HepG2 (cell line): Measurements from ENCODE around the gene TEKT1. TPM values are rescaled to one million over a fixed set of nuclear protein-coding genes. Genes with fewer than 3 reads are reported as not detected.

Experiments used
- ATAC-seq: fragments of 200-7000 bp; cut with Tn5 transposase; 3 replicates; pipeline ENCODE4 v1.9.1; 2020; ENCODE audit warnings: mild to moderate bottlenecking, moderate library complexity
- BruUV-seq: library from RNA; stranded (reverse); fragments of 400-500 nt; replicated peaks from 2 replicates; lab custom pipeline; 2021; lab: Mats Ljungman, UMichigan
- CTCF ChIA-PET: fragments of 300-600 bp; formaldehyde crosslinking; extraction: SDS; loops from one replicate; lab custom pipeline; 2021; ENCODE audit warnings: low total read pairs, inconsistent platforms, low intra/inter-chr PET ratio; lab: Yijun Ruan, JAX
- POLR2A ChIA-PET: fragments of 350-600 bp; sonication (Branson Sonifier 250); formaldehyde crosslinking; loops from one replicate; lab custom pipeline; 2020; ENCODE audit warnings: antibody characterized with exemption, inconsistent platforms; lab: Yijun Ruan, JAX
- DNase-seq: peaks from one replicate; pipeline ENCODE4 v3.0.0-alpha.2; 2015; ENCODE audit warnings: low spot score
- FAIRE-seq: peaks from 3 replicates; lab custom pipeline; 2011; peaks lifted over from hg19 to GRCh38; lab: Jason Lieb, UNC
- H2AFZ ChIP-seq: one replicate; pipeline ENCODE4 v1.6.1; 2011; ENCODE audit warnings: low read length, inconsistent platforms
- H3K27ac ChIP-seq: fragments of 300-600 bp; 3 replicates; pipeline ENCODE4 v1.8.0; 2011; ENCODE audit warnings: mixed run types, mild to moderate bottlenecking, mixed read lengths, low read length, inconsistent platforms; ENCODE audit not compliant: insufficient read depth; ENCODE audit errors: extremely low read length
- H3K27me3 ChIP-seq, 2 experiments: fragments of 200-600 bp in 1 of 2; 2 replicates in 1 of 2; 3 replicates in 1 of 2; pipeline versions ENCODE4 v1.6.0 to v1.8.0; 2011; ENCODE audit warnings: low read length in 2 of 2, mild to moderate bottlenecking in 2 of 2, moderate library complexity in 2 of 2, inconsistent platforms in 1 of 2; ENCODE audit not compliant: insufficient read depth in 2 of 2, control insufficient read depth in 1 of 2
- H3K36me3 ChIP-seq, 2 experiments: fragments of 200-600 bp in 1 of 2; replicated peaks in 1 of 2; 2 replicates in 1 of 2; 3 replicates in 1 of 2; pipeline versions ENCODE4 v1.5.1 to v1.8.0; 2011; ENCODE audit warnings: low read length in 2 of 2, inconsistent platforms in 1 of 2; ENCODE audit not compliant: insufficient read depth in 2 of 2, control insufficient read depth in 1 of 2
- H3K4me1 ChIP-seq: 2 replicates; pipeline ENCODE4 v1.5.1; 2012; ENCODE audit warnings: low read length, inconsistent platforms; ENCODE audit not compliant: insufficient read depth
- H3K4me2 ChIP-seq: 2 replicates; pipeline ENCODE4 v1.6.0; 2011; ENCODE audit warnings: low read depth, low read length, inconsistent platforms
- H3K4me3 ChIP-seq, 3 experiments: fragments of 200-600 bp in 1 of 3; sonication (generic), shearing (Covaris generic) in 1 of 3; replicated peaks in 1 of 3; 2 replicates each; pipeline ENCODE4 v1.5.1; 2011 to 2016; ENCODE audit warnings: low read length in 3 of 3, inconsistent platforms in 2 of 3, low read depth in 2 of 3, mild to moderate bottlenecking in 2 of 3, control low read depth in 1 of 3, mixed read lengths in 1 of 3; ENCODE audit not compliant: insufficient read depth in 1 of 3
- H3K79me2 ChIP-seq: one replicate; pipeline ENCODE4 v1.6.1; 2011; ENCODE audit warnings: low read length, inconsistent platforms; ENCODE audit not compliant: insufficient read depth
- H3K9ac ChIP-seq: 2 replicates; pipeline ENCODE4 v1.6.0; 2011; ENCODE audit warnings: mild to moderate bottlenecking, low read depth, low read length, inconsistent platforms; ENCODE audit not compliant: insufficient read depth
- H3K9me3 ChIP-seq: 2 replicates; pipeline ENCODE4 v1.5.1; 2012; ENCODE audit warnings: mild to moderate bottlenecking, low read length
- H4K20me1 ChIP-seq: 2 replicates; pipeline ENCODE4 v1.6.0; 2011; ENCODE audit warnings: inconsistent platforms, mild to moderate bottlenecking, low read length, moderate library complexity; ENCODE audit not compliant: insufficient read depth
- ADNP ChIP-seq: sonication (generic); formaldehyde crosslinking; IDR thresholded peaks from 2 replicates; pipeline ENCODE4 v1.4.0; 2020; ENCODE audit warnings: missing genetic modification reagents
- JUNB ChIP-seq: sonication (generic); formaldehyde crosslinking; IDR thresholded peaks from 2 replicates; pipeline ENCODE4 v1.8.0; 2022; ENCODE audit warnings: missing genetic modification reagents, mild to moderate bottlenecking, borderline replicate concordance
- PTBP1 ChIP-seq: fragments of 200-400 bp; formaldehyde crosslinking; IDR thresholded peaks from 2 replicates; pipeline ENCODE4 v1.6.1; 2018; ENCODE audit warnings: low read length, low read depth; ENCODE audit not compliant: poor library complexity, severe bottlenecking
- RBAK ChIP-seq: sonication (generic); formaldehyde crosslinking; IDR thresholded peaks from 2 replicates; pipeline ENCODE4 v1.5.1; 2020; ENCODE audit warnings: mild to moderate bottlenecking, missing genetic modification reagents
- ZNF687 ChIP-seq: sonication (generic); formaldehyde crosslinking; IDR thresholded peaks from 2 replicates; pipeline ENCODE4 v1.5.1; 2020; ENCODE audit warnings: mild to moderate bottlenecking, missing genetic modification reagents, moderate library complexity
- ZNF782 ChIP-seq: sonication (generic); formaldehyde crosslinking; IDR thresholded peaks from 2 replicates; pipeline ENCODE4 v1.4.0; 2020; ENCODE audit warnings: missing genetic modification reagents, mild to moderate bottlenecking, borderline replicate concordance
- WGBS: methylation state at CpG from one replicate; pipeline ENCODE4 v1.1.6; 2017; ENCODE audit warnings: low lambda C conversion rate; 5-methylcytosine and 5-hydroxymethylcytosine counted together
- in situ Hi-C: cut with HindIII; loops from 2 replicates; pipeline ENCODE4 v1.10.0; 2017; ENCODE audit warnings: low pct_unique_long_range_greater_than_20kb; ENCODE audit not compliant: extremely low pct_ligation_motif_present
- intact Hi-C: fragments of 100-400 bp; cut with micrococcal nuclease; formaldehyde crosslinking; loops from one replicate; pipeline ENCODE4 v1.10.0; 2022; ENCODE audit not compliant: unreplicated experiment
- polyA plus RNA-seq, 8 experiments: library from polyadenylated mRNA; depleted of rRNA in 3 of 8; stranded (reverse) in 7 of 8; unstranded in 1 of 8; fragments of >200 nt; fragmentation: Illumina TruSeq in 4 of 8; extraction: Trizol in 4 of 8; gene quantifications; 2 replicates each; pipeline versions ENCODE4 v1.2.1 to v1.2.3, GENCODE V29; 2011 to 2016; ENCODE audit warnings: low read depth in 4 of 8, missing spikeins in 1 of 8, mixed read lengths in 1 of 8; ENCODE audit not compliant: insufficient read depth in 1 of 8
- total RNA-seq, 5 experiments: library from RNA; depleted of rRNA; stranded (reverse); fragments of >200 nt; fragmentation: Illumina TruSeq; extraction: Trizol; gene quantifications; 2 replicates each; pipeline ENCODE4 v1.2.3, GENCODE V29; 2016; ENCODE audit warnings: low read depth in 1 of 5
- TF ChIP-seq, protein P1 (sequence below): IDR thresholded peaks from 2 replicates; pipeline ENCODE4 v1.6.1; 2012; ENCODE audit warnings: low read depth, low read length, improper control_type of control experiment
- TF ChIP-seq, protein P2 (sequence below): sonication (generic); formaldehyde crosslinking; IDR thresholded peaks from 2 replicates; pipeline ENCODE4 v1.4.0; 2020; ENCODE audit warnings: mild to moderate bottlenecking, missing genetic modification reagents
- TF ChIP-seq, protein P3 (sequence below): fragments of 450-650 bp; IDR thresholded peaks from 2 replicates; pipeline ENCODE4 v1.6.1; 2017
- TF ChIP-seq, protein P4 (sequence below): IDR thresholded peaks from 2 replicates; pipeline ENCODE4 v1.4.0; 2020; ENCODE audit warnings: mild to moderate bottlenecking, missing genetic modification reagents

TEKT1 gene
- total and polyA plus RNA-seq, 2 of the 13 experiments (the other 11 are each of a cell fraction or from before 2014, with no cell fraction given): not detected

GRCh38 chr17:6755731-6756184 is 75.8 kb downstream of the TEKT1 start, which contains the start of gene XAF1:
Gene XAF1, plus strand, starts transcription at chr17:6756046. Its CDS starts 33 bp downstream, at chr17:6756079.
- Histone ChIP-seq H3K27me3 (no peaks in the 10 kb centered on the region), H3K4me3 (peak within 1 kb of the TSS; percentile 38 to 60 (median 59); a peak in 5 of 6 replicates), H2AFZ (peak within 1 kb of the TSS; percentile 65), H3K79me2 (no peaks in the 10 kb centered on the region), H3K9ac (peak within 1 kb of the TSS; percentile 61), H4K20me1 (no peaks in the 10 kb centered on the region), H3K4me2 (peak within 1 kb of the TSS; percentile 76), H3K36me3 (no peaks in the 10 kb centered on the region), H3K9me3 (no peaks in the 10 kb centered on the region), H3K4me1 (peaks cover 48% of the 10 kb centered on the region), H3K27ac (no peak within 1 kb of the TSS)
- FAIRE-seq (no peak), ATAC-seq (peak; percentile 51), DNase-seq (no peak)
- 28% methylated on average over 12 of the region's 14 CpGs for WGBS
- ChIA-PET POLR2A (interaction anchor here (0.8 to 1.6 kb wide), 6 partner anchors 9 to 280 kb away, joined by 3 to 6 read pairs (median 3); partner anchors contain the start of genes SLC13A5 and SLC16A13), CTCF (no interaction called here)
- no TSS peak for BruUV-seq
- in situ Hi-C loops: no loop called here
- intact Hi-C loops: no loop called here
- TF ChIP-seq, protein P1, sequence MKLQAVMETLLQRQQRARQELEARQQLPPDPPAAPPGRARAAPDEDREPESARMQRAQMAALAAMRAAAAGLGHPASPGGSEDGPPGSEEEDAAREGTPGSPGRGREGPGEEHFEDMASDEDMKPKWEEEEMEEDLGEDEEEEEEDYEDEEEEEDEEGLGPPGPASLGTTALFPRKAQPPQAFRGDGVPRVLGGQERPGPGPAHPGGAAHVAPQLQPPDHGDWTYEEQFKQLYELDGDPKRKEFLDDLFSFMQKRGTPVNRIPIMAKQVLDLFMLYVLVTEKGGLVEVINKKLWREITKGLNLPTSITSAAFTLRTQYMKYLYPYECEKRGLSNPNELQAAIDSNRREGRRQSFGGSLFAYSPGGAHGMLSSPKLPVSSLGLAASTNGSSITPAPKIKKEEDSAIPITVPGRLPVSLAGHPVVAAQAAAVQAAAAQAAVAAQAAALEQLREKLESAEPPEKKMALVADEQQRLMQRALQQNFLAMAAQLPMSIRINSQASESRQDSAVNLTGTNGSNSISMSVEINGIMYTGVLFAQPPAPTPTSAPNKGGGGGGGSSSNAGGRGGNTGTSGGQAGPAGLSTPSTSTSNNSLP: no peak
- TF ChIP-seq ADNP (CRISPR knock-in tag): no peak
- TF ChIP-seq RBAK (CRISPR knock-in tag): no peak
- no peak for TF ChIP-seq ZNF782 (CRISPR knock-in tag)
- TF ChIP-seq PTBP1: no peak
- TF ChIP-seq, protein P2, sequence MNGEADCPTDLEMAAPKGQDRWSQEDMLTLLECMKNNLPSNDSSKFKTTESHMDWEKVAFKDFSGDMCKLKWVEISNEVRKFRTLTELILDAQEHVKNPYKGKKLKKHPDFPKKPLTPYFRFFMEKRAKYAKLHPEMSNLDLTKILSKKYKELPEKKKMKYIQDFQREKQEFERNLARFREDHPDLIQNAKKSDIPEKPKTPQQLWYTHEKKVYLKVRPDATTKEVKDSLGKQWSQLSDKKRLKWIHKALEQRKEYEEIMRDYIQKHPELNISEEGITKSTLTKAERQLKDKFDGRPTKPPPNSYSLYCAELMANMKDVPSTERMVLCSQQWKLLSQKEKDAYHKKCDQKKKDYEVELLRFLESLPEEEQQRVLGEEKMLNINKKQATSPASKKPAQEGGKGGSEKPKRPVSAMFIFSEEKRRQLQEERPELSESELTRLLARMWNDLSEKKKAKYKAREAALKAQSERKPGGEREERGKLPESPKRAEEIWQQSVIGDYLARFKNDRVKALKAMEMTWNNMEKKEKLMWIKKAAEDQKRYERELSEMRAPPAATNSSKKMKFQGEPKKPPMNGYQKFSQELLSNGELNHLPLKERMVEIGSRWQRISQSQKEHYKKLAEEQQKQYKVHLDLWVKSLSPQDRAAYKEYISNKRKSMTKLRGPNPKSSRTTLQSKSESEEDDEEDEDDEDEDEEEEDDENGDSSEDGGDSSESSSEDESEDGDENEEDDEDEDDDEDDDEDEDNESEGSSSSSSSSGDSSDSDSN (CRISPR knock-in tag): peak; percentile 30; the same call in 1 of the 2 replicates
- TF ChIP-seq, protein P3, sequence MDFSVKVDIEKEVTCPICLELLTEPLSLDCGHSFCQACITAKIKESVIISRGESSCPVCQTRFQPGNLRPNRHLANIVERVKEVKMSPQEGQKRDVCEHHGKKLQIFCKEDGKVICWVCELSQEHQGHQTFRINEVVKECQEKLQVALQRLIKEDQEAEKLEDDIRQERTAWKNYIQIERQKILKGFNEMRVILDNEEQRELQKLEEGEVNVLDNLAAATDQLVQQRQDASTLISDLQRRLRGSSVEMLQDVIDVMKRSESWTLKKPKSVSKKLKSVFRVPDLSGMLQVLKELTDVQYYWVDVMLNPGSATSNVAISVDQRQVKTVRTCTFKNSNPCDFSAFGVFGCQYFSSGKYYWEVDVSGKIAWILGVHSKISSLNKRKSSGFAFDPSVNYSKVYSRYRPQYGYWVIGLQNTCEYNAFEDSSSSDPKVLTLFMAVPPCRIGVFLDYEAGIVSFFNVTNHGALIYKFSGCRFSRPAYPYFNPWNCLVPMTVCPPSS: no peak
- TF ChIP-seq, protein P4, sequence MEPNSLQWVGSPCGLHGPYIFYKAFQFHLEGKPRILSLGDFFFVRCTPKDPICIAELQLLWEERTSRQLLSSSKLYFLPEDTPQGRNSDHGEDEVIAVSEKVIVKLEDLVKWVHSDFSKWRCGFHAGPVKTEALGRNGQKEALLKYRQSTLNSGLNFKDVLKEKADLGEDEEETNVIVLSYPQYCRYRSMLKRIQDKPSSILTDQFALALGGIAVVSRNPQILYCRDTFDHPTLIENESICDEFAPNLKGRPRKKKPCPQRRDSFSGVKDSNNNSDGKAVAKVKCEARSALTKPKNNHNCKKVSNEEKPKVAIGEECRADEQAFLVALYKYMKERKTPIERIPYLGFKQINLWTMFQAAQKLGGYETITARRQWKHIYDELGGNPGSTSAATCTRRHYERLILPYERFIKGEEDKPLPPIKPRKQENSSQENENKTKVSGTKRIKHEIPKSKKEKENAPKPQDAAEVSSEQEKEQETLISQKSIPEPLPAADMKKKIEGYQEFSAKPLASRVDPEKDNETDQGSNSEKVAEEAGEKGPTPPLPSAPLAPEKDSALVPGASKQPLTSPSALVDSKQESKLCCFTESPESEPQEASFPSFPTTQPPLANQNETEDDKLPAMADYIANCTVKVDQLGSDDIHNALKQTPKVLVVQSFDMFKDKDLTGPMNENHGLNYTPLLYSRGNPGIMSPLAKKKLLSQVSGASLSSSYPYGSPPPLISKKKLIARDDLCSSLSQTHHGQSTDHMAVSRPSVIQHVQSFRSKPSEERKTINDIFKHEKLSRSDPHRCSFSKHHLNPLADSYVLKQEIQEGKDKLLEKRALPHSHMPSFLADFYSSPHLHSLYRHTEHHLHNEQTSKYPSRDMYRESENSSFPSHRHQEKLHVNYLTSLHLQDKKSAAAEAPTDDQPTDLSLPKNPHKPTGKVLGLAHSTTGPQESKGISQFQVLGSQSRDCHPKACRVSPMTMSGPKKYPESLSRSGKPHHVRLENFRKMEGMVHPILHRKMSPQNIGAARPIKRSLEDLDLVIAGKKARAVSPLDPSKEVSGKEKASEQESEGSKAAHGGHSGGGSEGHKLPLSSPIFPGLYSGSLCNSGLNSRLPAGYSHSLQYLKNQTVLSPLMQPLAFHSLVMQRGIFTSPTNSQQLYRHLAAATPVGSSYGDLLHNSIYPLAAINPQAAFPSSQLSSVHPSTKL (CRISPR knock-in tag): no peak
- peak; percentile 87 for TF ChIP-seq ZNF687 (CRISPR knock-in tag)
- no peak for TF ChIP-seq JUNB (CRISPR knock-in tag)
